GM13977 (cell line): ENCODE results near the gene ADAP1.
"Not testable (repeated sequence)": the region's sequence is repeated elsewhere in the genome, so short reads cannot be mapped to it uniquely, and the experiment has no call there.

Source experiments
- DNase-seq: peaks from one replicate; pipeline ENCODE4 v3.0.0; 2012; ENCODE audit warnings: low spot score
- CTCF ChIP-seq: IDR thresholded peaks from 2 replicates; pipeline ENCODE4 v1.5.1; 2012; ENCODE audit warnings: mild to moderate bottlenecking, control low read depth; ENCODE audit not compliant: insufficient read depth; ENCODE audit errors: extremely low read depth, missing control alignments
- in situ Hi-C: fragments of 300-500 bp; cut with MboI; formaldehyde crosslinking; loops from one replicate; pipeline ENCODE4 v1.12.0; 2022; ENCODE audit warnings: low sequenced_read_pairs, low pct_unique_long_range_greater_than_20kb, mixed read lengths, inconsistent platforms; ENCODE audit not compliant: unreplicated experiment

ADAP1 gene

GRCh38 chr7:945556-946255 lies 8.8 kb downstream of the ADAP1 start:
- in situ Hi-C loops = no loop called here
- TF ChIP-seq CTCF = no peak
- DNase-seq = no peak

GRCh38 chr7:945147-945555 lies 9.3 kb downstream of the ADAP1 start:
- in situ Hi-C loops = no loop called here
- TF ChIP-seq CTCF = no peak
- DNase-seq = no peak

- no peak for DNase-seq
- TF ChIP-seq CTCF = no peak
- in situ Hi-C loops = no loop called here
These were observed 9.7 kb downstream of the ADAP1 start for GRCh38 chr7:944744-945143.

GRCh38 chr7:943793-944192 lies 10.7 kb downstream of the ADAP1 start:
- DNase-seq, in situ Hi-C loops: not testable (repeated sequence)

- no peak for DNase-seq
- no peak for TF ChIP-seq CTCF
- in situ Hi-C loops = no loop called here
These were observed 13.7 kb downstream of the ADAP1 start for GRCh38 chr7:940599-941408.

GRCh38 chr7:939843-940242 lies 14.6 kb downstream of the ADAP1 start:
- DNase-seq = no peak
- TF ChIP-seq CTCF = no peak
- in situ Hi-C loops = no loop called here

- in situ Hi-C loops = no loop called here
- TF ChIP-seq CTCF = no peak
- no peak for DNase-seq
These were observed 15.8 kb downstream of the ADAP1 start for GRCh38 chr7:938546-939185.
